Fibroblast of gingiva (primary cell): ENCODE measurements around the gene RABL6.
"Not testable (repeated sequence)": the region's sequence is repeated elsewhere in the genome, so short reads cannot be mapped to it uniquely, and the experiment has no call there.

Source experiments
- DNase-seq: peaks from one replicate; pipeline ENCODE4 v3.0.0-alpha.2; 2011; ENCODE audit warnings: low read depth

Gene RABL6, protein sequence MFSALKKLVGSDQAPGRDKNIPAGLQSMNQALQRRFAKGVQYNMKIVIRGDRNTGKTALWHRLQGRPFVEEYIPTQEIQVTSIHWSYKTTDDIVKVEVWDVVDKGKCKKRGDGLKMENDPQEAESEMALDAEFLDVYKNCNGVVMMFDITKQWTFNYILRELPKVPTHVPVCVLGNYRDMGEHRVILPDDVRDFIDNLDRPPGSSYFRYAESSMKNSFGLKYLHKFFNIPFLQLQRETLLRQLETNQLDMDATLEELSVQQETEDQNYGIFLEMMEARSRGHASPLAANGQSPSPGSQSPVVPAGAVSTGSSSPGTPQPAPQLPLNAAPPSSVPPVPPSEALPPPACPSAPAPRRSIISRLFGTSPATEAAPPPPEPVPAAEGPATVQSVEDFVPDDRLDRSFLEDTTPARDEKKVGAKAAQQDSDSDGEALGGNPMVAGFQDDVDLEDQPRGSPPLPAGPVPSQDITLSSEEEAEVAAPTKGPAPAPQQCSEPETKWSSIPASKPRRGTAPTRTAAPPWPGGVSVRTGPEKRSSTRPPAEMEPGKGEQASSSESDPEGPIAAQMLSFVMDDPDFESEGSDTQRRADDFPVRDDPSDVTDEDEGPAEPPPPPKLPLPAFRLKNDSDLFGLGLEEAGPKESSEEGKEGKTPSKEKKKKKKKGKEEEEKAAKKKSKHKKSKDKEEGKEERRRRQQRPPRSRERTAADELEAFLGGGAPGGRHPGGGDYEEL

GRCh38 chr9:136807281-136808074, at the start of gene RABL6:
TSS of gene RABL6 (plus strand) at chr9:136807948. CDS start at chr9:136808197, 249 bp downstream.
- peak; percentile 57 for DNase-seq

DNA sequence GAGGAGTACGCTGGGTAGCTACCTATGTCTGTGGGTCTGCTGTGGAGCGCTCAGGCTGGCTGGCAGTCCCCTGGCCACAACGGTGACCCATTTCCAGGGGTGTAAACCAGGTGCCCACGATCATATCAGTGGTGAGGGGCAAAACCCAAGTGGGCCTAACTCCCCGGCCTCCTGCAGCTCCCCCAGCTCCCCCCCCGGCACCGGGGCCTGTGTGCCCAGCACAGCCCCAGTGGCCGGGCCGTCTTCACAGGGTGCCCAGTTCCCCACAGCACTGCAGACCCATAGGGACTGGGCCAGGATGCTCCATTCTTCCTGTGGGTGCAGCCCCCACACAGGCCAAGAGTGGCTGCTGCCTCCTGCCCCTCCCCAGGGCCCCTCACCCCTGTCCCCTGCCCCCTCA, 48.7 kb upstream of the RABL6 start:
- DNase-seq: no peak

DNA sequence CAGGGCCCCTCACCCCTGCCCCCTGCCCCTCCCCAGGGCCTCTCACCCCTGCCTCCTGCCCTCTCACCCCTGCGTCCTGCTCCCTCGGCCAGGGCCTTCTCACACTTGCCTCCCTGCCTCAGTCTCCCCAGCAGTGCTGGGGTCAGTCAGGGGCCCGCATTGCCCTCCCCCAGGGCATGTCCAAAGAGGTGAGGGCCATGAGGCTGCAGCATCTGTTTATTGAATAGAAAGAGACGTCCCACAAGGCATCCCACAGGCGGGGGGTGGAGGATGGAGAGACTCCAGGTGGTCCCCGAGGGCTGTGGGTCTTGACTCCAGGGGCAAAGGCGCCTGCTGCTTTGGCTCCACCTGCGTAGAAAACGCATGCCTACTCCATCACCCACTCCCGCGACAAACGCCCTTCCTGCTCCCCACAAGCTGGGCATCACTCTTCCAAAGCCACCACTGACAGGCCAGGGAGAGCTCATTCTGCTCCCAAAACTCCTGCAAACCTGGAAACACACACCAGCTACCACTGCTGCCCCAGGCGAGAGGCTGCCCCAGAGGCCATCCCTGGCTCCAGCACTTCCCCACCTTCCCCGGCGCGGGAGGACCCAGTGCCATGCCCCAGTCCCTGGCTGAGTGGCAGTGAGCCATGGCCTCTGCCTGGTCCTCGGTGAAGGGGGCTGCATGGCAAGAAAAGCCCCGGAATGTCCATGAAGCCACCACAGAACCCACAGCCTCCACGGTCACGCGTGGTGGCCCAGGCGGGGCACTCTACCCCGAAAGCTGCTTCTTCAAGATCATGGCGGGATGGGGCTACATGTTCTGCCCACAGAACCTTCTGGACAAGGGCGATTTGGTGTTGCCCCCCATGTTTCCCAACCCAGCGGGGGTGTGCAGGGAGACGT, 48.1 kb upstream of the RABL6 start:
- DNase-seq: no peak

DNA sequence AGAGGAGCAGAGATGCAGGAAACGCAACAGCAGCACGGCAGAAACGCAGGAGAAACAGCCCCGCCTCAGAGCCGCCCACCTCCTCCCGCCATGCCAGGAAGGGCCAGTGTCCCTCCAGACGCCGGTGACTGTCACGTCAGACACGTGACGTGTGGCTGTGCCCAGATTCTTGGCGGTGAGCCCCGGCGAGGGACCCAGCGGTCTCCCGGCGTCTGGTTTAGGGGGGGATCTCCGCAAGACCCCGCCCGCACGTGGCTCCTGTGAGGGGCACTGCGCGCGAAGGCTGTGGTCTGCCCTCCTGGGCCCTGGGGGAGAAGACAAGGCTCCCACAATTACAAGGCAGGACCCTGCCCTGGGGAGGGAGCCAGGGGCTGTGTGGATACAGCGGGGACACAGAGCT, 47.3 kb upstream of the RABL6 start:
- DNase-seq: no peak

DNA sequence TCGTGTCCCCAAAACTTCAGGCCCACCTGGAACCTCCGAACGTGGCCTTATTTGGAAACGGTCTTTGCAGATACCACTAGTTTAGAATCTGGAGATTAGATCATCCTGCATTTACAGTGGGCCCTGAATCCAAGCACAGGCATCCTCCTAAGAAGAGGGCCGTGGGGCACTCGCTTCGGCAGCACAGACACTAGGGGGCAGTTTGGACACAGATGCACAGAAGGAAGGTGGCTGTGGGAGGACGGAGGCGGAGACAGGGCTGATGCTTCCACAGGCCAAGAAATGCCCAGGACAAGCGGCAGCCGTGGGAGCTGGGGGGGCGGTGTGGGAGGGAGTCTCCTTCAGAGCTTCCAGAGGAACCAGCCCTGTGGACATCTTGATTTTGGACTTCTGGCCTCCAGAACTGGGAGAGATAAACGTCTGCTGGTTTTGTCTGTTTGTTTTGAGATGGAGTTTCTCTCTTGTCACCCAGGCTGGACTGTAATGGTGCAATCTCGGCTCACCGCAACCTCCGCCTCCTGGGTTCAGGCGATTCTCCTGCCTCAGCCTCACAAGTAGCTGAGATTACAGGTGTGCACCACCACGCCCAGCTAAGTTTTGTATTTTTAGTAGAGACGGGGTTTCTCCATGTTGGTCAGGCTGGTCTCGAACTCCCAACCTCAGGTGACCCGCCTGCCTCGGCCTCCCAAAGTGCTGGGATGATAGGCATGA, 46.8 kb upstream of the RABL6 start:
- DNase-seq: peak; percentile 55

DNA sequence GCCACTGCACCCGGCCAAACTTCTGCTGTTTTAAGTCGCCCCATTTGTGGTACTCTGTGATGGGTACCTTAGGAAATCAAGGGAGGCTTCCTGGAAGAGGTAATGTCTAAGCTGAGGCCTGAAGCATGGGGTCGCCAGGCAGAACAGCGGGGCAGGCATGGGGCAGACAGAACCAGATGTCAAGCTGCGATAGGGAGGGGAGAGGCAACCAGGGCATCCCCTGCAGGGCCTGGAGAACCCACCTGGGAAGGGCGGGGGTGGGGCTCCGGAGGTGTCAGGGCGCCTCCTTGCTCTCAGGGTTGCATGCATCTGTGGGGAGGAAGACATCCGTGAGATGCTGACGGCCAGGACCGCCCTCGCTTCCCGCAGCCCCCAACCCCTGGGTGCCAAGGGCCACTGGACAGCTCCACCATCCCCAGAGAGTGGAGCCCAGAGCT, 46.2 kb upstream of the RABL6 start:
- no peak for DNase-seq

GRCh38 chr9:136762221-136762691, 45.5 kb upstream of the RABL6 start:
- no peak for DNase-seq

- no peak for DNase-seq
Observed at GRCh38 chr9:136762915-136763648, 44.7 kb upstream of the RABL6 start.

- no peak for DNase-seq
Observed at GRCh38 chr9:136763649-136764035, 44.1 kb upstream of the RABL6 start.

DNA sequence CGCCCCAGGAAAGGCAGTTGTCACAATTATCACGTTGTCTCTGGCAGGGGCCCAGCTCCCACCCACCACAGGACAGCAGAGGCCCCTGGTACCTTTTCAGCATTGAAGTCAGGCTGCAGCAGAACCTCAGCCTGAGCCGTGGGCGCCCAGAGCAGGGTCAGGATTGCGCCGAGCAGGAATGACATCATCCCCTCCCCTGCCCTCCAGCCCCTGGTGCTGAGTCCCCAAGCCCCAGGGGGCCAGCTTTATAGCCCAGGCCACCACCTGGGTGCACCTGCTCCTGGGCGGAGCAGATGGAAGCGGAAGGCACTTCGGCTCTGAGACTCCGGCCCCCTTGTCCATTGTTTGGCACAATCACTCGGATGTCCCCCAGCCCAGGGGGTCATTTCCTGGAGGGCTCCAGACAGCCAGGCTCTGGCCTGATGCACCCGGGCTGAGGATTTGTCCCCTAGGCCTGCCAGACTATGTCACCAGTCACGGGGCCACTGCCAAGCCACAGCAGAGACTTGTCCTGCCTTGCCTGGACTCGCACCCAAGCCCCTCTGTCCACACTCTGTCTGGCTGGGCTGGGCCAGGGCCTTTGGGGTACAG, 43.4 kb upstream of the RABL6 start, which contains the start of gene LCN15:
Gene LCN15 (minus strand): TSS at position 218 of the 591 bp plus-strand sequence. CDS start 30 bp downstream, at position 188.
- DNase-seq: no peak

- no peak for DNase-seq
Observed at GRCh38 chr9:136765041-136765440, 42.7 kb upstream of the RABL6 start.

DNA sequence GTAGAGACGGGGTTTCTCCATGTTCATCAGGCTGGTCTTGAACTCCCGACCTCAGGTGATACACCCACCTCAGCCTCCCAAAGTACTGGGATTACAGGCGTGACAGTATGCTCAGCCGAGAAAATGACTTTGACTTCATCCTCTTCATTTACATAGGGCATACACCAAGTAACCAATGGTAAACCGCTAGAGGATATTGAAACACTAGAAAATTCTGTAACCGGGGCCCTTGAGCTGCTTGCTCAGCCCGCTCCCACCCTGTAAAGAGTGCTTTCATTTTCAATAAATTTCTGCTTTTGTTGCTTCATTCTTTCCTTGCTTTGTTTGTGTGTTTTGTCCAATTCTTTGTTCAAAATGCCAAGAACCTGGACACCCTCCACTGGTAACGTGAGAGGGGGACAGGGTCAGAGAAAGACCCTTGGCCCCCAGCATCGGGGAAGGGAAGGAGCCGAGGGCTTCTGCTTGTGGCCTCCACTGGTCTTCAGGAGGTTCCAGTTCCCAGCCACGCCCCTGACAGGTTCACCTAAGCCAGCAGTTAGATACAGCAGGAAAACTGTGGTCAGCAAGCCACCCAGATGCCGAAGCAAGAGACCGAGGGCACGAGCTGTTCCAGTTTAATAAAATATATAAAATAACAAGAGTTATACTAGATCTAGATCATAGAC, 41.9 kb upstream of the RABL6 start:
- DNase-seq: not testable (repeated sequence)

GRCh38 chr9:136766410-136767120, 41.2 kb upstream of the RABL6 start:
- DNase-seq: peak; percentile 30

- no peak for DNase-seq
Observed at GRCh38 chr9:136769710-136770191, 38.0 kb upstream of the RABL6 start.

- no peak for DNase-seq
Observed at GRCh38 chr9:136771907-136772415, 35.8 kb upstream of the RABL6 start.

GRCh38 chr9:136773386-136774044, 34.2 kb upstream of the RABL6 start:
- no peak for DNase-seq

DNA sequence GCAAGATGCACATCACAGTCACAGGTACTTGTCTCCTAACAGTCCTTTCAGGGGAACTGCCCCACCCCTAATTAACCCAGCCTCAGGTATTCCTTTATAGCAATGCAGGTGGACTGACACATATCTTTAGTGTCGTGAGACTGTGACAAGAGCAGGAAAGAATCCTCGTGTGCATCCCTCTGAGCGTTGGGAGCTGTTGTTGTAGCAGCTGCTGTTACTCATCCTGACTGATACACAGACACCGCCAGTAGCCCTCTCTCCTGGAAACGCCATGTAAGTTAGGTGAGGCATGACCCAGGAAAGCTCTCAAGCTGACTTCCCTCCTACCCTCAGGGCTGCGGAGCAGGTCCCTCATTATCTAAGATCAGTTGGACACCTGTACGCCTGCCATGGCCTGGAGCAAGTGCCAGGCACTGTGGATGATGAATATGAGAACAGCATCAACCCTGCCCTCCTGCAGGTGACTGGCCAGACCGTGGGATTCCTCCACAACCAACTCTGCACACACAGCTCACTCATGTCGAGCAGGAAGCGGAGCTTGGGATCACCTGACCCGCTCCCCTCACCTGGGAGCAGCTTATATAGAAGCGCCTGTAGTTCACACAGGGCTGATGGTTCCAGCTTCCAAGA, 33.2 kb upstream of the RABL6 start:
- no peak for DNase-seq
